OCI-LY3 (cell line): Measurements from ENCODE around the gene TLCD3B.

Experiments
- H2AFZ ChIP-seq: fragments of 200-600, 300-600 bp; shearing (Covaris generic); 2 replicates; pipeline ENCODE4 v1.6.0; 2014; ENCODE audit warnings: antibody characterized with exemption, low read depth, low read length
- H3K27ac ChIP-seq: fragments of 200-600, 300-600 bp; sonication (generic); 2 replicates; pipeline ENCODE4 v1.5.1; 2014; ENCODE audit warnings: mild to moderate bottlenecking, low read length, moderate library complexity, mixed read lengths
- H3K27me3 ChIP-seq: fragments of 200-600, 300-600 bp; sonication (generic); 2 replicates; pipeline ENCODE4 v1.6.1; 2014; ENCODE audit warnings: low read depth, low read length, mixed read lengths
- H3K36me3 ChIP-seq: fragments of 200-600, 300-600 bp; sonication (generic); replicated peaks from 2 replicates; pipeline ENCODE3; 2014; ENCODE audit warnings: low read depth, low read length, mixed read lengths
- H3K4me1 ChIP-seq: fragments of 300-600, 200-600 bp; sonication (generic); 2 replicates; pipeline ENCODE4 v1.6.1; 2014; ENCODE audit warnings: low read length, mixed read lengths
- H3K4me2 ChIP-seq: fragments of 200-600, 300-600 bp; sonication (generic); 2 replicates; pipeline ENCODE4 v1.6.1; 2014; ENCODE audit warnings: low read length, mixed read lengths
- H3K4me3 ChIP-seq: fragments of 300-600, 200-600 bp; sonication (generic); 2 replicates; pipeline ENCODE4 v1.5.1; 2014; ENCODE audit warnings: antibody characterized with exemption, mild to moderate bottlenecking, low read length, moderate library complexity
- H3K79me2 ChIP-seq: fragments of 300-600, 200-600 bp; shearing (Covaris generic); 2 replicates; pipeline ENCODE4 v1.6.1; 2014; ENCODE audit warnings: mild to moderate bottlenecking, low read length, mixed read lengths
- H3K9ac ChIP-seq: fragments of 300-600, 200-600 bp; shearing (Covaris generic); 2 replicates; pipeline ENCODE4 v1.6.0; 2014; ENCODE audit warnings: mild to moderate bottlenecking, low read length, moderate library complexity
- H3K9me3 ChIP-seq: fragments of 200-600, 300-600 bp; shearing (Covaris generic); 2 replicates; pipeline ENCODE4 v1.6.1; 2014; ENCODE audit warnings: low read length, mixed read lengths; ENCODE audit not compliant: insufficient read depth
- H4K20me1 ChIP-seq: fragments of 200-600, 300-600 bp; sonication (generic); 2 replicates; pipeline ENCODE4 v1.6.1; 2016; ENCODE audit warnings: low read length, mixed read lengths; ENCODE audit not compliant: insufficient read depth
- EZH2phosphoT487 ChIP-seq: fragments of 200-600 bp; shearing (Covaris generic); IDR thresholded peaks from 2 replicates; pipeline ENCODE4 v1.6.1; 2018; ENCODE audit warnings: antibody characterized with exemption, mixed run types, low read depth

The TLCD3B gene

GRCh38 chr16:29975134-29975538, 55.9 kb downstream of the TLCD3B start:
- no peak for TF ChIP-seq EZH2phosphoT487
- Histone ChIP-seq H4K20me1 (peaks cover 25% of the 10 kb centered on the region; the same call in 1 of the 2 replicates), H3K4me1 (peaks cover 22% of the 10 kb centered on the region), H3K9me3 (no peaks in the 10 kb centered on the region), H3K79me2 (peaks cover 40% of the 10 kb centered on the region), H3K27ac (no peak overlapping the region), H2AFZ (no peak overlapping the region), H3K9ac (peak overlapping the region; percentile 98), H3K4me3 (peak overlapping the region; percentile 98), H3K4me2 (peak overlapping the region; percentile 99), H3K27me3 (no peaks in the 10 kb centered on the region), H3K36me3 (peaks cover 23% of the 10 kb centered on the region)
